Stimulated activated CD8-positive, alpha-beta memory T cell treated with anti-CD3 and anti-CD28 coated beads, Interleukin-15, amount 100 ng/mL, for 48 hours (primary cell): ENCODE measurements around the gene CCDC54.
"Not testable (repeated sequence)": the region's sequence is repeated elsewhere in the genome, so short reads cannot be mapped to it uniquely, and the experiment has no call there.

Experiments
- DNase-seq, 2 donors: peaks; one replicate each; pipeline ENCODE4 v3.0.0-alpha.2; 2020; ENCODE audit warnings: low read depth in 2 of 2

The CCDC54 gene

GRCh38 chr3:107377151-107377550 lies at the start of gene CCDC54:
TSS of gene CCDC54 (plus strand) at chr3:107377439. CDS start at chr3:107377588, 149 bp downstream.
- DNase-seq, result no peak

DNA sequence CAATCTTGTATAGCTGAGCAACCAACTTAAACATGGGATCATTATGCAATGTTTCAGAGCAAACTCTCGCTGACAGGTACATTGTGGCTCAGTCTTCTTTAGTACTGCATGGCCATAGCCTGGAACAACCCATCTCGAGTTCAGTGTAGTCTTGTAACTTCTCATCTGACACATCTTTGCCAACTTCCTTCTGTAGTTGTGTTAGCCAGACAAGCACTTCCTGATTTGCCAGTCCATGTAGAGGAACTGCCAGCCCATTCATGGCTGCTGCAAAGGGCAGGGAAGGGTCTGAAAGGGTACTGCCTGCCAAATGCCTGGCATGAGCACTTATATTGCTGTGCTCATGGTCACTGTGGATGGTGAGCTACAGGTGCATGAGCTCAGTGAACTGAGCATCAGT lies 49.2 kb upstream of the CCDC54 start:
- no peak for DNase-seq

- DNase-seq, result no peak
Observed at GRCh38 chr3:107329088-107329487, 48.2 kb upstream of the CCDC54 start.

DNA sequence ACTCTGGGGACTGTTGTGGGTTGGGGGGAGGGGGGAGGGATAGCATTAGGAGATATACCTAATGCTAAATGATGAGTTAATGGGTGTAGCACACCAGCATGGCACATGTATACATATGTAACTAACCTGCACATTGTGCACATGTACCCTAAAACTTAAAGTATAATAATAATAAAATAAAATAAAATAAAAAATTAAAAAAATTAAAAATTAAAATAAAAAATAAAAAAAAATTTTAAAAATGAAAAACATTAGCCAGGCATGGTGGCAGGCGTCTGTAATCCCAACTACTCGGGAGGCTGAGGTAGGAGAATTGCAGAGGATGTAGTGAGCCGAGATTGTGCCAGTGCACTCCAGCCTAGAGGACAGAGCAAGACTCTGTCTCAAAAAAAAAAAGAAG lies 37.5 kb upstream of the CCDC54 start:
- DNase-seq, result not testable (repeated sequence)

- DNase-seq, result no peak
Observed at GRCh38 chr3:107344722-107345121, 32.5 kb upstream of the CCDC54 start.

GRCh38 chr3:107345822-107346405 lies 31.3 kb upstream of the CCDC54 start:
- DNase-seq, result no peak

- DNase-seq, result no peak
Observed at GRCh38 chr3:107346564-107346963, 30.7 kb upstream of the CCDC54 start.

GRCh38 chr3:107347751-107348150 lies 29.5 kb upstream of the CCDC54 start:
- DNase-seq, result no peak

DNA sequence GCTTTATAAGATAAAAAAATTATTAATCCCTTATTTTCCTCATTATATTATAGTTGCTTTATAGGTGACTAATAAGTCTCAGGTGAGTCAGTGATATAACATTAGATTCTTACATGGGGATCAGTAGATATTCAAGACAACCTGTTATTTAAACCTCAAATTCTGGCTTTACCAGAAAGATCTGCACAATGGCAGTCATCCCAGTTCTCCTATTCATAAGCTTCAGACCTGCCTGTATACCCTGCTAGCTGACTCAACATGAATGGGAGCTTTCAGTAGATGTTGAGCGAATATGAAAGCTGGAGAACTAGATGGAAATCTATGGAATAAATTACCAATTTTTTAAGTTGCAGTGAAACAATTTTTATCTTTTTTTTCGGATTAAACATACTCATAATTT lies 20.5 kb upstream of the CCDC54 start:
- DNase-seq, result no peak

GRCh38 chr3:107361633-107362032 lies 15.6 kb upstream of the CCDC54 start:
- no peak for DNase-seq

GRCh38 chr3:107365051-107365450 lies 12.2 kb upstream of the CCDC54 start:
- DNase-seq, result no peak

DNA sequence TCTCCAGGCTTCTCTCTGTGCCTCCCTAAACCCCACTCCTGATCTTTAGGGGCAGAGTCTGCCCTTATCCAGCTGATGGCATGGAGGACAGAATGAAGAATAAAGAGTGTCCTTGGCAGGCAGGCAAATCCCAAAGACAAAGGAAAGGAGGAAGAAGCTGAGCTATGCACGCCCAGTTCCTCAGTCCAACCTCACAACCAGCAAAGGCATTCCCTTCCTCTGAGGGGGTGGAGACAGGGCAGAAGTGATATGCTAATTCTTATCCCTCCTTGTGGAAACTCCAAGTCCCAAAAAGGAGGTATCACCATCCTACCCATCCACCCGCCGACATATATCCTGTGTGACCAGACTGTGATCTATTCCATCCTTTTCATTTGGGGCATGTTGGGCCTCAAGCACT lies 10.5 kb upstream of the CCDC54 start:
- DNase-seq, result no peak

DNA sequence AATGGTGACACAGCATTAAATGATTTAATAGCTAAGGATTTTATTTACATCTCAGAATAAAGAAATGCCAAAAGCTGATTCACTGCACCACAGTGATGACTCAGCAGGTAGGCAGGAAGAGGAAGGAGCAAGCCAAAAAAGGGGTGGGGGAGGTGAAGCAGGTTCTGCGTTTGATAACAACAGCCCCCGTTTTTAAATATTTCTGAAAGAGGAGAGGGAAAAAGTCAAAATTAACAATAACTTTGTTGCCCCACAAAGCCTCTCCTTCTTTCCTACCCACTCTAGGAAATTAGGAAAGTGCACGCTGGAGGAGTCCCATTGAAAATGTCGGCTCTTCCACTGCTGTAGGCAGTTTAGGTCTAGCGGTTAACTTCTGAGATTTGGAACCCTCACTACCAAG lies 9.9 kb upstream of the CCDC54 start:
- no peak for DNase-seq

DNA sequence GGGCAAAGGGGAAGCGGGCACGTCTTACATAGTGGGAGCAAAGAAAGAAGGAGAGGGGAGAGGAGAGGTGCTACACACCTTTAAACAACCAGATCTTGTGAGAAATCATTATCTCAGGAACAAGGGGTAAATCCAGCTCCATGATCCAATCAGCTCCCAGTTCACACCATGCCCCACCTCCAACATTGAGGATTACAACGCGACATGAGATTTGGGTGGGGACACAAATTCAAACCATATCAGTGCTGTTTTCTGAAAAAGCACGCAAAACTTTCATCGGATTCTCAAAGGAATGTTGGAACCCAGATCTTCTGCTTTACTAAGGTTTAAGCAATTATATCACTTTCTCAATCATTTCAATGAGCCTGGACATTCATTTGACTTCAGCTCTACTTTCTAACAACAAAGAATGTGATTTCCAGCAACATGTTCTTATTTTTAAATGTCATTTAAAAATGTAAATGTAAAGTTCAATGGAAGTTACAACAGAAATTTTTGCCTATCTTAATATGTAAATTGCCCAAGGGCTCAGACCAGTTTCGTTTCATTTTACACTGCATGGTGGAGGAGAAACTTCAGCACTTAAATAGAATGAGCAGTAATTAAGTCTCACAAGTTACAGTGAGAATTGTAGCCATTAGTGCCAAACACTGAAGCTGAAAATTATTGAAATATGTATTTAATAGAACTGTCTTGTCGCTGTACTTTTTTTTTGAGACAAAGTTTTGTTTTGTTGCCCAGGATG lies 8.4 kb upstream of the CCDC54 start:
- DNase-seq, result no peak

DNA sequence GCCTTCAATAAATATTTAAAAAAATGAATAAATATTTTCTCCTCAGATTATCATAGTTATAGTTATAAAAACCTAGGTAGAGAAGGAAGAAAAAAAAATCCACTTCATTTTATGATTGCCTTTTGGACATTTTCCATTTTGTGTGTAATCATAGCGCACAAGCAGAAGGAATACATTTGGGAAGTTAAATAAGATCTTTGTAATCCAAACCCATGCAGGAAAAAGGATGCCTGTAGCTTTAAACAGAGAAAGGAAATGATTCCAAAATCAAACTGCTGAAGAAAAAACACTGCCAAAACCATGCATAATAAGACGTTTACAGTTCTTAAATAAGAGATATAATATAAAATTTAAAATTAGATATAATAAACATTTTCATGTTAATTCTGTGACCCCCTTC lies 7.4 kb upstream of the CCDC54 start:
- DNase-seq, result no peak

DNA sequence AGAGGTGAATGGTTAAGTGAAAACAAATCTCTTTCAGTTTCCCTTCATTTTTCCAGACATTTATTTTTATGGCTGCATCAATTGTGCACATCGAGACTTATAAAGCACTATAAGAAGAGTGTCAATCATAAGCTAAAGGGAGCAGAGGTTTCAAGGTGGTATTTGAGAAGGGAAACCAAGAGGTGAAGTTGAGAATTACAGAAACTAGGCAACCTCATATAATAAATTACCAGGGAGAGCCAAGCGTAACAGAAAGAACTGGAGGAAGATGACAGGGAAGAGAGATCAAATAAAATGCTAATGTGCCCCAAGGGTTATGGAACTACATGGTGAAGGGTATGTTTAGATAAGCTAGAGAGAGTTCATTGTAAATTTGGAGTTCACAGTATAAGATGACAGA lies 6.3 kb upstream of the CCDC54 start:
- DNase-seq, result no peak

DNA sequence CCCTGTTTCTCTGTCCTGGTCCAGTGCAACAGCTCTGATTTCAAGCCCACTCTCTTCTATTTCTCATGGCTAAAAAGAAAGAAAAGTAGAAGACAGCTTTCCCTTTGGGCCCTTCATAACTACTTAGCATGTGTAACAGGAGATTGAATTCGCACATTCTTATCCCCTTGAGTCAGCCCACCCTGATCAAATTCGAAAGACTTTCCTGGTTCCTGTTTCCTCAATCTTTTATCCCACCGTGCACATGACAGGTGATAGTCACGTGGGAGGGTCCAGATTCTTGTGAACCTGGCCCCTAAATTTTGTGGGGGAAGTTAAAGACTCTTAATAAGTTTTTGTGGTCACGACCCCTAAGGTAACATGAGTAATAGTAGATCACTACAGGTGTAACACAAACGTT lies 4.7 kb upstream of the CCDC54 start:
- no peak for DNase-seq

DNA sequence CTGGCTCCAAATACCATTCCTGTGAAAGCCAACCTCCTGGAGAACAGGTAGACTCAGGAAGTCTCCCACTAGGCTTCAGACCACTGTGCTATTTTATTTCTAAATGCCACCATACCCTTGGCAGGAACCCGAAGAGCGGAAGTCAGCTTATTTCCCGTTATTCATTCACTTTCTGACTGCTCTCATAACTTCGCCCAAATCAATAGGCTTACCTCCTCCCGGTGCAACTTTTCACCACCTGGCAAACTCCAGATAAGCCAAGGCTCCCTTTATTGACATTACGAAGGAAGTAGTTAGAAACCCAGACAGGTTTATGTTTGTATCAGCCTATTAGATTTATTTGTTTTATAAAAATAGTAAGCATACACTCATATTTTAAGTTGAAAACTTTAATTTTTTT lies 3.3 kb upstream of the CCDC54 start:
- no peak for DNase-seq

DNA sequence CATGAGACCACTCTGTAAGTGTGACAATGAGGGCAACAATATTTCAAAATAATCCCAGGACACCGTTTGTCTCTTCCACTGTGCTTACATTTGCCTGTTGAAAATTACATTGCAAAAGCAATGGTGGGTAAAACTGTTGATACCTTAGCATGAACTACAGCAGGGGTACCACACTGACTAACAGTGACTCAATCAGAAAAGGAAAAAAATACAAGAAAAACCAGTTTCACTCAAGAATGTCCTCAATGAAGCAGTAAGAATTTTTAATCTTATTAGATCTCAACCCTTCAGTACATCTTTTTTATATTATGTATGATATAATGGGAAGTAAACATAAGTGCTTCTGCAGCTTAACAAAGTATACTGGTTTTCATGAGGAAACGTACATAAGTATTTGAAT lies 1.6 kb upstream of the CCDC54 start:
- DNase-seq, result no peak

- DNase-seq, result no peak
Observed at GRCh38 chr3:107382631-107383030, 5.4 kb downstream of the CCDC54 start.

DNA sequence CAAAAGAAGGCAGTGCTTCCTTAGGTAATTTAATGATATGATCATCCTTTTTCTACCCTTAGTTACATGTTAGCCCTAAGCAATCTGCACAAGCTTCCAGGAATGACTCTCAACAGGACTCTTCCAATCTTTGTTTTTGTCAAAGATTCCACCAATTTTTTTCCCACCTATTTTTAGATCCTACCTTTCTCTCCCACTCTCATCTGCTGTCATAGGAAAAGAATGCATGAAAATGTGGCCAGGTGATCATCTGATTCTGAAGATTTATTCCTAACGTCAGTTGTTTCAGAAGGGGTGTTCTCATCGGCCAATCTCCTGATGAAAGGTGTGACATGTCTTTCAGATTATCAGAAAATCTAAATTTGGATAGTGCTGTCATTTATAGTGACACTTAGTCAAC lies 7.2 kb downstream of the CCDC54 start:
- DNase-seq, result no peak

GRCh38 chr3:107384907-107385306 lies 7.7 kb downstream of the CCDC54 start:
- no peak for DNase-seq

DNA sequence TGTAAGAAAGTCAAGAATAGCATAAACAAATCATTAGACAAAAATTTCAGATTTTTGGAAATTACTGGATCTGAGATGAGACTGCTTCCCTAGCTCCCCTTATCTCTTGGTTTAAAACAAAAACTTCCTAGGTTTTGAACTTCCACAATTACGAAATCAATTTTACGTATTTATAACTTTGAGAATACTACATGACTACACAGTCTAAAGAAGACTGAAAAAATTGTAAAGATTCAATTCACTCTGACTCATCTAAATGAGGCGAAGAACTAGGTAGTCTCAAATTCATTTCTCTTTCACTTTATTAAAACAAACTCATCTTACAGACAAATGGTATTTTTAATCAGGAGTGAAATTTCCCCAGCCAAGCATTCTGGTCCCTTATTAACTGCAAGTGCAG lies 10.3 kb downstream of the CCDC54 start:
- no peak for DNase-seq
